ACC112 (cell line): ENCODE results near the gene PAX7.
"Not testable (repeated sequence)": the region's sequence is repeated elsewhere in the genome, so short reads cannot be mapped to it uniquely, and the experiment has no call there.

Experiments used
- H2AFZ ChIP-seq: fragments of 200-600 bp; sonication (generic); one replicate; pipeline ENCODE4 v1.6.0; 2017; ENCODE audit warnings: antibody characterized with exemption, low read length; ENCODE audit not compliant: unreplicated experiment
- H3K27ac ChIP-seq: fragments of 200-600 bp; sonication (generic); 2 replicates; pipeline ENCODE4 v1.5.1; 2014; ENCODE audit warnings: low read depth, mild to moderate bottlenecking, antibody characterized with exemption, low read length, moderate library complexity
- H3K27me3 ChIP-seq: fragments of 200-600 bp; sonication (generic); 2 replicates; pipeline ENCODE4 v1.6.1; 2014; ENCODE audit warnings: mild to moderate bottlenecking, antibody characterized with exemption, low read length, moderate library complexity, mixed read lengths; ENCODE audit not compliant: insufficient read depth
- H3K36me3 ChIP-seq: fragments of 200-600 bp; sonication (generic); 2 replicates; pipeline ENCODE4 v1.6.1; 2016; ENCODE audit warnings: mild to moderate bottlenecking, antibody characterized with exemption, low read length, moderate library complexity, mixed read lengths; ENCODE audit not compliant: insufficient read depth
- H3K4me1 ChIP-seq: fragments of 200-600 bp; sonication (generic); one replicate; pipeline ENCODE4 v1.6.1; 2016; ENCODE audit warnings: low read length, mixed read lengths; ENCODE audit not compliant: insufficient read depth, unreplicated experiment, control insufficient read depth
- H3K4me3 ChIP-seq: fragments of 200-600 bp; sonication (generic); 2 replicates; pipeline ENCODE4 v1.5.1; 2014; ENCODE audit warnings: mild to moderate bottlenecking, low read depth, low read length
- H3K79me2 ChIP-seq: fragments of 200-600 bp; sonication (generic); one replicate; pipeline ENCODE4 v1.6.0; 2016; ENCODE audit warnings: low read length; ENCODE audit not compliant: control insufficient read depth, unreplicated experiment, insufficient read depth

The PAX7 gene

DNA sequence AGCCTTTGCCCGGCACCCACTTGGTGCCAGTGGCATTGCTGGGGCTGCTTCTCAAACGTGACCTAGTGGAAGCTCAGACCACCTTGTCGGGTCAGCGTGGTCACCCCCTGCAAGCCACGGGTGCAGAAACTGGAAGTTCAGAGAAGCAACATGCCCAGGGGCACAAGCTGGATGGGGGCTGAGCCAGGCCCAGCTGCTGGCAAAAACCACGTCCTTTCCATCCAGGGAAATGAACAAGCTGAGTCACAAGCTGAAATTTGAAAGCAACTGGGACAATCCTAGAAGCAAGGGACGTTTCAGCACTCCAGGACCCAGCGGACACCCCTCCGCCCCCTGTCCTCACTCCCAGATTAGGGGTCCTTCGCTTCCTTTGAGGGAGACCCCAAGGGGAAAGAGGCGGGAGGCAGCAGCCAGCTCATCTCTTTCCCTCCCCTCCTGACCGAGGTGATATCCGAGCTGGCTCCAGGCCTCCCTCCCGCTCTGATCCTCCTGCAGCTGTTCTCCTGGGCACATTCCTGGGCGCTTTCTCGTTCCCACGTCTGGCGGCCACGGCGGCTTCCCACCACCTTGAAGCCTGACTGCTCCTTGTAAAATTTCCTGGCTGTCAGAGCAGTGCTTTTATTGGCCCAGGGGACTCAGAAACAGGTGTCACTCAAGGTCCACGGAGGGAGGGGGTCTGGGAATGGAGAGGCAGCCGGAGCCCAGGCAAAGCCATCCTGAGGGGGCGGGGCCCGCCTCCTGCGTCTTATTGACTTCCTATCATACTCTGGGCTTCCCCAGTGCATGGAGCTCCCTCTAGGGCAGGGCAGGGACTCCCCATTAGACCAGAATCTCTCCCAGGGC, 62.8 kb downstream of the PAX7 start:
- Histone ChIP-seq H3K36me3 (no peaks in the 10 kb centered on the region), H3K4me3 (no peak overlapping the region), H3K79me2 (no peaks in the 10 kb centered on the region), H3K27ac (no peak overlapping the region), H3K4me1 (no peaks in the 10 kb centered on the region), H2AFZ (no peak overlapping the region), H3K27me3 (peaks cover 26% of the 10 kb centered on the region)

DNA sequence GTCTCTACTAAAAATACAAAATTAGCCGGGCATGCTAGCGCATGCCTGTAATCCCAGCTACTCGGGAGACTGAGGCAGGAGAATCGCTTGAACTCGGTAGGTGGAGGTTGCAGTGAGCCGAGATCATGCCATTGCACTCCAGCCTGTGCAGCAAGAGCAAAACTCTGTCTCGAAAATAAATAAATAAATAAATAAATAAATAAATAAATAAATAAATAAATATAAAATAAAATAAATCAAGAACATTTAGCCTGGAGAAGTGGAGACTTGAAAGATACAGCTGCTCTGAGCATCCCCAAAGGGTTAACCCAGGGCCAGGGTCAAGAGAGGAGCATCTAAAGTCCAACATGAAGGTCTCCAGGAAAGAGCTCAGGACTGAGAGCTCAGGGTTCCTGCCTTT, 63.6 kb downstream of the PAX7 start:
- H3K27ac ChIP-seq, H3K4me1 ChIP-seq, H2AFZ ChIP-seq: not testable (repeated sequence)

DNA sequence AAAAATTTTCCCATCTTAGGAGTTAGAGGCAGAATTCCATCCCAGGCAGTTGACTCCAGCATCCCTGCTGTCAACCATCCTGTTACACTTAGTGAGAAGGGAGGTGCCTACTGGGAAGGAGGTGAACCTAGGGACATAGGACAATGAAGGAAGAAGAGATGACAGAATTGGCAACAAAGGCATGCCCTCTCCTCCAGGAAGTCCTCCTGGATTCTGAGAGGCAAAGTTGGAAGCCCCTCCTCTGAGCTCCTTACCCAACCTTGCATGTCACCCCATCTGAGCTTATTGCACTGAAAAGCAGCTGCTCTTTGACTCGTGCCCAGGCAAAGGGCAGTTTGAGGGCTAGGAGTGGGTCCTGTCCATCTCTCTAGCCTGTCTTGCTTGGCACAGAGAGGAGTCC, 66.9 kb downstream of the PAX7 start:
- H3K36me3 ChIP-seq, result no peaks in the 10 kb centered on the region
- no peak overlapping the region for H2AFZ ChIP-seq
- no peaks in the 10 kb centered on the region for H3K4me1 ChIP-seq
- peaks cover 32% of the 10 kb centered on the region for H3K27me3 ChIP-seq
- no peak overlapping the region for H3K4me3 ChIP-seq
- no peak overlapping the region for H3K27ac ChIP-seq
- no peaks in the 10 kb centered on the region for H3K79me2 ChIP-seq

More for the DNA sequence above, 63.6 kb downstream of the PAX7 start:
- not testable (repeated sequence) for H3K36me3 ChIP-seq, H3K79me2 ChIP-seq, H3K4me3 ChIP-seq
- H3K27me3 ChIP-seq, result peaks cover 33% of the 10 kb centered on the region

DNA sequence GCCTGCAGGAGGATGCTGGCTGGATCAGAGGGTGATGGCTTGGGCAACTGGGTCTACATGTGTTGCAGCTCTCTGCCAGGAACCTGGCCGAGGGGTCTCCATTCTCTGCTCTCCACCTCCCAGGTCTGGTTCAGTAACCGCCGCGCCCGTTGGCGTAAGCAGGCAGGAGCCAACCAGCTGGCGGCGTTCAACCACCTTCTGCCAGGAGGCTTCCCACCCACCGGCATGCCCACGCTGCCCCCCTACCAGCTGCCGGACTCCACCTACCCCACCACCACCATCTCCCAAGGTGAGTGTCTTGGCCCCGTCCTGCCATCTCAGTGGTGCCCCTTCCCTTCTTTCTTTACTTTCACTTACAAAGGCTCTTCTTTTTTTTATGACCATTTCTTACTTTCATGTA, 69.9 kb downstream of the PAX7 start:
- Histone ChIP-seq H3K4me3 (no peak overlapping the region), H3K79me2 (no peaks in the 10 kb centered on the region), H3K4me1 (no peaks in the 10 kb centered on the region), H3K27ac (no peak overlapping the region), H3K36me3 (no peaks in the 10 kb centered on the region), H3K27me3 (peaks cover 19% of the 10 kb centered on the region), H2AFZ (no peak overlapping the region)

DNA sequence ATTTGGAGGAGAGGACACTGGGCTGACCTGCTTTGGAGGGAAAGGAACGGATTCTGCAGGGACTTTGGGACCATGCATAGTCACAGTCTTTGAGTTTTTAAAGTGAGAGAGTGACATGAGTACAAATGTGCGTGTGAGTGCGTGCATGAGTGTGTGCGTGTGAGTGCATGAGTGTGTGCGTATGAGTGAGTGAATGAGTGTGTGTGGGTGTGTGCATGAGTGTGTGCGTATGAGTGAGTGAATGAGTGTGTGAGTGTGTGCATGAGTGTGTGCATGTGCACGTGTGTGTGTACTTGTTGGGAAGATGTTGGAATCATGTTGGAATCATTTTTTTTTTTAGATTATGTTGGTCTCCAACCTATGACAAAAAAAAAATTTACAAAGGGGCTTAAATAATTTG, 70.5 kb downstream of the PAX7 start:
- Histone ChIP-seq H3K36me3 (no peaks in the 10 kb centered on the region), H3K79me2 (no peaks in the 10 kb centered on the region), H2AFZ (no peak overlapping the region), H3K27me3 (peaks cover 16% of the 10 kb centered on the region; the same call in 1 of the 2 replicates), H3K27ac (no peak overlapping the region), H3K4me3 (no peak overlapping the region), H3K4me1 (no peaks in the 10 kb centered on the region)

DNA sequence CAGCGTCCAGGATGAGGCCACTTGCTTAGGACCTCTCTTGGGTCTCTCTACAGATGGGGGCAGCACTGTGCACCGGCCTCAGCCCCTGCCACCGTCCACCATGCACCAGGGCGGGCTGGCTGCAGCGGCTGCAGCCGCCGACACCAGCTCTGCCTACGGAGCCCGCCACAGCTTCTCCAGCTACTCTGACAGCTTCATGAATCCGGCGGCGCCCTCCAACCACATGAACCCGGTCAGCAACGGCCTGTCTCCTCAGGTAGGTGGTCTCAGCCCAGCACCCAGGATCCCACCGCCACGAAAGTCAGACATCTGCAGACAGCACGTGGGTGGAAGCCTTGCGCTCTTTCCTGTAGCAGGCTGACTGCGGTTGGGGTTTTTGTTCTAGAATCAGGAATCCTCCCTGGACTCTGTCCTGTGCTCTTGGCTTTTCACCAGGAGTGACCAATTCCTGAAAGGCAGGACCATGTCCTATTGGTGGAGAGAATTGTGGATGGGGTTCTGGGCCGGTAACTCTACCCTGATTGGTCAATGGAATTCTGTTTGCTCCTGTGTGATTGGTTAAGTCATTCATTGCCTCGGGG, 72.5 kb downstream of the PAX7 start:
- 0 out of 2 replicates have a peak, but pooled peaks cover 7% of the 10 kb centered on the region for H3K27me3 ChIP-seq
- H3K27ac ChIP-seq, result no peak overlapping the region
- no peaks in the 10 kb centered on the region for H3K4me1 ChIP-seq
- H3K79me2 ChIP-seq, result no peaks in the 10 kb centered on the region
- no peak overlapping the region for H3K4me3 ChIP-seq
- no peak overlapping the region for H2AFZ ChIP-seq
- no peaks in the 10 kb centered on the region for H3K36me3 ChIP-seq

DNA sequence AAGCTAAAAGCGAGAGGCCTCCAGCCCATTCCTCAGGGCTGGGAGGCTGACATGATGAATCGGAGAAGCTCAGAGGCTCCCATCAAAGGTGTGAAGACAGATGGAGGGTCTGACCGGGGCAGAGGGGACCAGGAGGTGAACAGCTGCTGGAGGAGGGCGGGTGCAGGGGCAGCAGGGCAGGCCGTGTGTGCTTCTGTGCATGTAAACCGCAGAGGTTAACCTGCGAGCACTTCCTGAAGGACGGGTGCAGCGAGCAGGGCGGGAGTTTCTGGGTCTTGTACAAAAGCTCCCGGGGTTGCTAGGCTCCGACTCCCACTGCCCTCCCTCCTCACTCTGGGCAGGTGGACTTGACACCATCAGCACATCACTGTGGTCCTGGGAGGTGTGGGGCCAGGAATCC, 75.2 kb downstream of the PAX7 start:
- H3K36me3 ChIP-seq, result no peaks in the 10 kb centered on the region
- no peak overlapping the region for H3K27ac ChIP-seq
- H3K4me3 ChIP-seq, result no peak overlapping the region
- H3K4me1 ChIP-seq, result no peaks in the 10 kb centered on the region
- no peaks in the 10 kb centered on the region for H3K79me2 ChIP-seq
- H2AFZ ChIP-seq, result no peak overlapping the region
- peaks cover 20% of the 10 kb centered on the region for H3K27me3 ChIP-seq

DNA sequence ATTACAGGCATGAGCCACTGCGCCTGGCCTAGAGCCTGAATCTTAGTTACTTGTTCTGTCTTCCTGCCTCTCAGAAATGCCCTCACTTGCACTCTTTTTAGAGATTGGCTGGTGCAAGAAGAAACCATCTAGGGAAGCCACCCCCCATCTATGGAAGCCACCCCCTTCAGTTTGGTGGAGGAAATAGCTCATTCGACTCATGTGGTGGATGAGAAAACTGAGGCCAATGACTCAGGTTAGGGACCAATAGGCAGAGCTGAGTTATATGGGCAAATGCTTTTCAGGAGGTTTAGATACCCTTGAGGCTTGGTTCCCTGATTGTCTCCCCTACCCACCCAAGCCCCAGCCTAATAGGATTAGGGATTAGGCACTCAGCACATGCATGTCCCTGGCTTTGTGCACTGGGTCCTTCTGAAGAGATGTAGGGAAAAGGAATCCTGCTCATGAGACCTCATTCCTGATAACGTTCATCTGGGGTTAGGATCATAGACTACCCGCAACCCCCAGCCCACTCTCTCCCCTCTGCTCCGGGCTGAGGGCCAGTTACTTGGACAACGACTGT, 77.1 kb downstream of the PAX7 start:
- H3K27ac ChIP-seq, result no peak overlapping the region
- H3K79me2 ChIP-seq, result no peaks in the 10 kb centered on the region
- H3K4me1 ChIP-seq, result no peaks in the 10 kb centered on the region
- no peak overlapping the region for H2AFZ ChIP-seq
- no peaks in the 10 kb centered on the region for H3K36me3 ChIP-seq
- H3K27me3 ChIP-seq, result peaks cover 27% of the 10 kb centered on the region
- no peak overlapping the region for H3K4me3 ChIP-seq

DNA sequence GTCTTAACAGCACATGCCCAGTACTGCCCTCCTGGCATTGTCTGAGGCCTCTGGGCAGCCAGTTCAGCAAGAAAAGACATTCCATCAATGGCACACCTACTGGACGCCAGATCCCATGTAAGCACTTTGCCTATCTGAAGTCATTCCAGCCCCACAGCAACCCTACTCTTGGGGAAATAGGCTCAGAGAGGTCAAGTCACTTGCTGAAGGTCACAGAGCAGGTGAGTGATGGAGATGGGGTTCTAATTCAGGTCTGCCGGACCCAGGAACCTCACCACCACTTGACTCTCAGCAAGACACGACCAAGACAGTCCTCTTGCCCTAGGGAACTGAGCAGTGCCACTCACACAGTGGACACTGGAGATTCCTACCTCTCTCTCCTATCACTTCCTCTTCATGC, 79.4 kb downstream of the PAX7 start:
- no peaks in the 10 kb centered on the region for H3K79me2 ChIP-seq
- no peaks in the 10 kb centered on the region for H3K36me3 ChIP-seq
- no peak overlapping the region for H2AFZ ChIP-seq
- H3K4me1 ChIP-seq, result no peaks in the 10 kb centered on the region
- no peak overlapping the region for H3K4me3 ChIP-seq
- peaks cover 36% of the 10 kb centered on the region for H3K27me3 ChIP-seq
- H3K27ac ChIP-seq, result no peak overlapping the region

DNA sequence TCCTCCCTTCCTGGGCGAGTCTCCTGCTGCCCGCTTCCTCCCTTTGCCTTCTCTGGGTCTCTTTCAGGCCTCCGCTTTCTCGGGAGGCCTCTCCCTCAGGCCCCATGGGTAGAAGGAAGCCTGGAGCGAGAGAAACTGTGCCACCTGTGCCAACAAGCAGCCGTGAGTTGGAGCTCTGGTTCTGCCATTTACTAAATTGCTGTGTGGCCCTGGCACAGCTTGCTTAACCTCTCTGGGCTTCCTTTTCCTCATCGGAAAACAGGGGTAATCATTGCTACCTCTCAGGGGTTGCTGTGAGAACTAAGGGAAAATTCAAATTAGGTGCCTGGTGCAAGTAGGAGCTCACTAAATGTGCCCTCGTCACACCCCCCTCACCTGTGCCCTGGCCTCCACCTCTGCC, 80.4 kb downstream of the PAX7 start:
- H3K79me2 ChIP-seq, result no peaks in the 10 kb centered on the region
- H3K4me3 ChIP-seq, result no peak overlapping the region
- H3K36me3 ChIP-seq, result no peaks in the 10 kb centered on the region
- no peak overlapping the region for H2AFZ ChIP-seq
- no peaks in the 10 kb centered on the region for H3K4me1 ChIP-seq
- no peak overlapping the region for H3K27ac ChIP-seq
- H3K27me3 ChIP-seq, result peaks cover 43% of the 10 kb centered on the region
